Thoracic aorta (tissue), 2 donors: Measurements from ENCODE around the gene PCSK4. TPM values are rescaled to one million over a fixed set of nuclear protein-coding genes. Genes with fewer than 3 reads are reported as not detected.

ENCODE experiments used
- ATAC-seq: fragments of 150-250 bp; one replicate; pipeline ENCODE4 v1.8.0; 2017; ENCODE audit warnings: low read depth; ENCODE audit not compliant: insufficient number of reproducible peaks, low FRiP score
- DNase-seq: peaks from one replicate; pipeline ENCODE4 v3.0.0-alpha.2; 2020; ENCODE audit warnings: low spot score
- H3K27ac ChIP-seq, 2 donors: fragments of 200-600 bp; sonication (generic); 1 replicate in 1 of 2; 2 replicates in 1 of 2; pipeline ENCODE4 v1.5.1; 2016; ENCODE audit warnings: mild to moderate bottlenecking in 2 of 2, moderate library complexity in 2 of 2
- H3K27me3 ChIP-seq: fragments of 200-600 bp; sonication (generic); replicated peaks from 2 replicates; pipeline ENCODE4 v1.6.0; 2016; ENCODE audit warnings: mild to moderate bottlenecking; ENCODE audit not compliant: insufficient read depth
- H3K36me3 ChIP-seq: fragments of 200-600 bp; sonication (generic); one replicate; pipeline ENCODE4 v1.5.1; 2016
- H3K4me1 ChIP-seq, 2 donors: fragments of 200-600 bp; sonication (generic); 1 replicate in 1 of 2; 2 replicates in 1 of 2; pipeline versions ENCODE4 v1.5.1 to v1.6.0; 2016; ENCODE audit warnings: low read depth in 2 of 2, mild to moderate bottlenecking in 1 of 2; ENCODE audit not compliant: control insufficient read depth in 1 of 2
- H3K4me3 ChIP-seq: fragments of 200-600 bp; sonication (generic); 2 replicates; pipeline ENCODE4 v1.5.1; 2016; ENCODE audit warnings: mild to moderate bottlenecking
- H3K9me3 ChIP-seq: fragments of 200-600 bp; sonication (generic); 2 replicates; pipeline ENCODE4 v1.5.1; 2016
- CTCF ChIP-seq: fragments of 200-600 bp; sonication (generic); IDR thresholded peaks from one replicate; pipeline ENCODE4 v1.5.1; 2019; ENCODE audit warnings: antibody characterized with exemption
- total RNA-seq, 2 donors: library from RNA; depleted of rRNA; stranded (reverse); fragments of >200 nt; gene quantifications; one replicate each; pipeline versions ENCODE4 v1.1.0 to v1.2.3, GENCODE V29; 2016

Gene PCSK4
- total RNA-seq, 2 donors from 2014 or later = 0.56 to 0.68 TPM

- Histone ChIP-seq H3K36me3 (no peaks in the 10 kb centered on the region), H3K4me1 (peaks cover 11 to 32% of the 10 kb centered on the region in 2 donors), H3K4me3 (no peak overlapping the region), H3K9me3 (no peaks in the 10 kb centered on the region), H3K27ac (no peak overlapping the region), H3K27me3 (peaks cover 17% of the 10 kb centered on the region)
- no peak for TF ChIP-seq CTCF
- no peak for ATAC-seq
- no peak for DNase-seq
Observed at GRCh38 chr19:1447944-1448343, 42.2 kb downstream of the PCSK4 start.

GRCh38 chr19:1447504-1447903, 42.6 kb downstream of the PCSK4 start:
- TF ChIP-seq CTCF = no peak
- Histone ChIP-seq H3K4me3 (no peak overlapping the region), H3K9me3 (no peaks in the 10 kb centered on the region), H3K27me3 (peaks cover 17% of the 10 kb centered on the region), H3K27ac (no peak overlapping the region), H3K4me1 (peaks cover 10 to 27% of the 10 kb centered on the region in 2 donors), H3K36me3 (peaks cover 2% of the 10 kb centered on the region)
- ATAC-seq = no peak
- no peak for DNase-seq

GRCh38 chr19:1446713-1447481, 43.3 kb downstream of the PCSK4 start:
- Histone ChIP-seq H3K9me3 (no peaks in the 10 kb centered on the region), H3K36me3 (peaks cover 8% of the 10 kb centered on the region), H3K4me1 (peaks cover 10 to 23% of the 10 kb centered on the region in 2 donors), H3K27ac (peak overlapping the region in 1 of 2 donors; percentile 22), H3K4me3 (no peak overlapping the region), H3K27me3 (peaks cover 17% of the 10 kb centered on the region)
- no peak for DNase-seq
- no peak for TF ChIP-seq CTCF
- ATAC-seq = no peak

- no peak for TF ChIP-seq CTCF
- DNase-seq (no peak), ATAC-seq (no peak)
- Histone ChIP-seq H3K4me1 (peaks cover 10 to 23% of the 10 kb centered on the region in 2 donors), H3K9me3 (no peaks in the 10 kb centered on the region), H3K27ac (peak overlapping the region in 1 of 2 donors; percentile 22), H3K36me3 (peaks cover 15% of the 10 kb centered on the region), H3K4me3 (peak overlapping the region; percentile 68), H3K27me3 (peaks cover 17% of the 10 kb centered on the region)
Observed at GRCh38 chr19:1445932-1446712, 44.0 kb downstream of the PCSK4 start.
